RWPE2 (cell line): ENCODE data around the gene ALDH1L1.
A peak's percentile ranks its signal among the peaks of the same experiment; 100 is the strongest.

Experiments used
- ATAC-seq: fragments of 200-7000 bp; cut with Tn5 transposase; 3 replicates; pipeline ENCODE4 v1.9.1; 2021; ENCODE audit warnings: low read depth
- DNase-seq: peaks from one replicate; pipeline ENCODE4 v3.0.0-alpha.2; 2020; ENCODE audit warnings: low spot score
- H3K27ac ChIP-seq: fragments of 450-650 bp; 2 replicates; pipeline ENCODE4 v1.5.1; 2017; ENCODE audit warnings: mild to moderate bottlenecking; ENCODE audit not compliant: poor library complexity, severe bottlenecking
- H3K27me3 ChIP-seq: fragments of 250-450 bp; sonication (Bioruptor Pico); 2 replicates; pipeline ENCODE4 v1.5.1; 2021; ENCODE audit warnings: mild to moderate bottlenecking, moderate library complexity; ENCODE audit not compliant: insufficient read depth, poor library complexity, severe bottlenecking
- H3K36me3 ChIP-seq: fragments of 250-450 bp; sonication (Bioruptor Pico); 2 replicates; pipeline ENCODE4 v1.5.1; 2020; ENCODE audit warnings: low read depth, mild to moderate bottlenecking, moderate library complexity
- H3K4me1 ChIP-seq: fragments of 250-450 bp; sonication (Bioruptor Pico); 2 replicates; pipeline ENCODE4 v1.5.1; 2021; ENCODE audit warnings: mild to moderate bottlenecking, moderate library complexity; ENCODE audit not compliant: insufficient read depth, poor library complexity, severe bottlenecking
- H3K4me3 ChIP-seq: fragments of 250-450 bp; sonication (Bioruptor Pico); 2 replicates; pipeline ENCODE4 v1.5.1; 2021; ENCODE audit warnings: mild to moderate bottlenecking, moderate library complexity; ENCODE audit not compliant: severe bottlenecking
- H3K9me3 ChIP-seq: fragments of 250-450 bp; sonication (Bioruptor Pico); 2 replicates; pipeline ENCODE4 v1.5.1; 2021; ENCODE audit warnings: mild to moderate bottlenecking, moderate library complexity; ENCODE audit not compliant: severe bottlenecking
- CTCF ChIP-seq: fragments of 450-650 bp; IDR thresholded peaks from one replicate; pipeline ENCODE4 v1.5.1; 2017; ENCODE audit warnings: mild to moderate bottlenecking, moderate library complexity; ENCODE audit not compliant: poor library complexity, severe bottlenecking

The ALDH1L1 gene

GRCh38 chr3:126130081-126130855 lies 50.1 kb downstream of the ALDH1L1 start:
- DNase-seq (no peak), ATAC-seq (no peak)
- Histone ChIP-seq H3K4me3 (no peak overlapping the region), H3K36me3 (no peaks in the 10 kb centered on the region), H3K4me1 (no peaks in the 10 kb centered on the region), H3K9me3 (no peaks in the 10 kb centered on the region), H3K27ac (no peak overlapping the region), H3K27me3 (no peaks in the 10 kb centered on the region)
- TF ChIP-seq CTCF: no peak

GRCh38 chr3:126129398-126129891 lies 50.9 kb downstream of the ALDH1L1 start:
- H3K36me3 ChIP-seq: no peaks in the 10 kb centered on the region
- TF ChIP-seq CTCF: no peak
- H3K9me3 ChIP-seq: no peaks in the 10 kb centered on the region
- H3K27me3 ChIP-seq: no peaks in the 10 kb centered on the region
- peak; percentile 57 for DNase-seq
- H3K4me3 ChIP-seq: no peak overlapping the region
- no peaks in the 10 kb centered on the region for H3K4me1 ChIP-seq
- peak; percentile 16; the same call in 2 of the 3 replicates for ATAC-seq
- no peak overlapping the region for H3K27ac ChIP-seq

- H3K36me3 ChIP-seq: no peaks in the 10 kb centered on the region
- H3K4me1 ChIP-seq: no peaks in the 10 kb centered on the region
- no peak for TF ChIP-seq CTCF
- no peaks in the 10 kb centered on the region for H3K27me3 ChIP-seq
- no peak overlapping the region for H3K4me3 ChIP-seq
- ATAC-seq (no peak), DNase-seq (no peak)
- H3K27ac ChIP-seq: no peak overlapping the region
- H3K9me3 ChIP-seq: no peaks in the 10 kb centered on the region
These were observed 51.6 kb downstream of the ALDH1L1 start for GRCh38 chr3:126128504-126129397.

- Histone ChIP-seq H3K27me3 (no peaks in the 10 kb centered on the region), H3K36me3 (no peaks in the 10 kb centered on the region), H3K4me3 (no peak overlapping the region), H3K27ac (no peak overlapping the region), H3K4me1 (no peaks in the 10 kb centered on the region), H3K9me3 (no peaks in the 10 kb centered on the region)
- ATAC-seq (no peak), DNase-seq (no peak)
- no peak for TF ChIP-seq CTCF
These were observed 52.5 kb downstream of the ALDH1L1 start for GRCh38 chr3:126127904-126128303.
